ENCODE results near the gene TMEM39B. TPM values are rescaled to one million over a fixed set of nuclear protein-coding genes. Genes with fewer than 3 reads are reported as not detected.

TMEM39B gene
- total RNA-seq, 1 experiment from 2014 or later: 22.8 TPM

DNA sequence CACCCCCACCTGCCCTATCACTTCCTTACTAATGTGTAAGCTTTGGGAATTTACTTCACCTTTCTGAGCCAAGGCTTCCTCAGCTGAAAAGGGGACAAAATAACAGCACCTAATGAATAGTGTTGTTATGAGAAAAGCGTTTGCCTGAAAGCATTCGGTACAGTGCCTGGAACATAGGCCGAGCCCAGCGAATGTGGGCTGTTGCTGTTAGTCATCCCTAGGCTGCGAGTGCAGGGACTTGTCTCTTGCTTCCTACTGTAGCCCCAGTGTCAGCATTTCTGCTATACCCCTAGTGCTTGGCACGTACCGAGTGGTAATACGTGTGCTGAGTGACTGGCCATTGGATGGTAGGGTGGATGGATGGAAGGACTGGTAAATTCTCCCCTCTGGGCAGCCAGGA lies 18.4 kb downstream of the TMEM39B start (continued):
- TF ChIP-seq, protein P1, sequence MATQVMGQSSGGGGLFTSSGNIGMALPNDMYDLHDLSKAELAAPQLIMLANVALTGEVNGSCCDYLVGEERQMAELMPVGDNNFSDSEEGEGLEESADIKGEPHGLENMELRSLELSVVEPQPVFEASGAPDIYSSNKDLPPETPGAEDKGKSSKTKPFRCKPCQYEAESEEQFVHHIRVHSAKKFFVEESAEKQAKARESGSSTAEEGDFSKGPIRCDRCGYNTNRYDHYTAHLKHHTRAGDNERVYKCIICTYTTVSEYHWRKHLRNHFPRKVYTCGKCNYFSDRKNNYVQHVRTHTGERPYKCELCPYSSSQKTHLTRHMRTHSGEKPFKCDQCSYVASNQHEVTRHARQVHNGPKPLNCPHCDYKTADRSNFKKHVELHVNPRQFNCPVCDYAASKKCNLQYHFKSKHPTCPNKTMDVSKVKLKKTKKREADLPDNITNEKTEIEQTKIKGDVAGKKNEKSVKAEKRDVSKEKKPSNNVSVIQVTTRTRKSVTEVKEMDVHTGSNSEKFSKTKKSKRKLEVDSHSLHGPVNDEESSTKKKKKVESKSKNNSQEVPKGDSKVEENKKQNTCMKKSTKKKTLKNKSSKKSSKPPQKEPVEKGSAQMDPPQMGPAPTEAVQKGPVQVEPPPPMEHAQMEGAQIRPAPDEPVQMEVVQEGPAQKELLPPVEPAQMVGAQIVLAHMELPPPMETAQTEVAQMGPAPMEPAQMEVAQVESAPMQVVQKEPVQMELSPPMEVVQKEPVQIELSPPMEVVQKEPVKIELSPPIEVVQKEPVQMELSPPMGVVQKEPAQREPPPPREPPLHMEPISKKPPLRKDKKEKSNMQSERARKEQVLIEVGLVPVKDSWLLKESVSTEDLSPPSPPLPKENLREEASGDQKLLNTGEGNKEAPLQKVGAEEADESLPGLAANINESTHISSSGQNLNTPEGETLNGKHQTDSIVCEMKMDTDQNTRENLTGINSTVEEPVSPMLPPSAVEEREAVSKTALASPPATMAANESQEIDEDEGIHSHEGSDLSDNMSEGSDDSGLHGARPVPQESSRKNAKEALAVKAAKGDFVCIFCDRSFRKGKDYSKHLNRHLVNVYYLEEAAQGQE (IDR thresholded peaks at IDR 0.05; ENCODE audit: low read depth): no peak
- TF ChIP-seq SRF (IDR thresholded peaks at IDR 0.05; ENCODE audit: low read depth) (no peak), EGR1 (IDR thresholded peaks at IDR 0.05; ENCODE audit: low read depth) (no peak)
- TF ChIP-seq, protein P2, sequence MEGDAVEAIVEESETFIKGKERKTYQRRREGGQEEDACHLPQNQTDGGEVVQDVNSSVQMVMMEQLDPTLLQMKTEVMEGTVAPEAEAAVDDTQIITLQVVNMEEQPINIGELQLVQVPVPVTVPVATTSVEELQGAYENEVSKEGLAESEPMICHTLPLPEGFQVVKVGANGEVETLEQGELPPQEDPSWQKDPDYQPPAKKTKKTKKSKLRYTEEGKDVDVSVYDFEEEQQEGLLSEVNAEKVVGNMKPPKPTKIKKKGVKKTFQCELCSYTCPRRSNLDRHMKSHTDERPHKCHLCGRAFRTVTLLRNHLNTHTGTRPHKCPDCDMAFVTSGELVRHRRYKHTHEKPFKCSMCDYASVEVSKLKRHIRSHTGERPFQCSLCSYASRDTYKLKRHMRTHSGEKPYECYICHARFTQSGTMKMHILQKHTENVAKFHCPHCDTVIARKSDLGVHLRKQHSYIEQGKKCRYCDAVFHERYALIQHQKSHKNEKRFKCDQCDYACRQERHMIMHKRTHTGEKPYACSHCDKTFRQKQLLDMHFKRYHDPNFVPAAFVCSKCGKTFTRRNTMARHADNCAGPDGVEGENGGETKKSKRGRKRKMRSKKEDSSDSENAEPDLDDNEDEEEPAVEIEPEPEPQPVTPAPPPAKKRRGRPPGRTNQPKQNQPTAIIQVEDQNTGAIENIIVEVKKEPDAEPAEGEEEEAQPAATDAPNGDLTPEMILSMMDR (IDR thresholded peaks at IDR 0.05 in 2 of 3, conservative IDR thresholded peaks at IDR 0.05 in 1 of 3; ENCODE audit: borderline replicate concordance in 1 of 3, insufficient read depth in 1 of 3, low read depth in 2 of 3, low read length in 2 of 3): no peak

DNA sequence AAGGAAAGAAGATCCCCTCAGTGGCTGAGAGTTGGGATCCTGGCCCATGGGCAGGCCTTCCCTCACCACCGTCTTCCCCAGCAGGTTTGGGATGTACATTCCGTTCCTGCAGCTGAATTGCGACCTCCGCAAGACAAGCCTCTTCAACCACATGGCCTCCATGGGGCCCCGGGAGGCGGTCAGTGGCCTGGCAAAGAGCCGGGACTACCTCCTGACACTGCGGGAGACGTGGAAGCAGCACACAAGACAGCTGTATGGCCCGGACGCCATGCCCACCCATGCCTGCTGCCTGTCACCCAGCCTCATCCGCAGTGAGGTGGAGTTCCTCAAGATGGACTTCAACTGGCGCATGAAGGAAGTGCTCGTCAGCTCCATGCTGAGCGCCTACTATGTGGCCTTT lies 18.9 kb downstream of the TMEM39B start:
- ChIA-PET RAD21 (ENCODE audit: low non-redundant PET in 1 of 2, low total read pairs in 2 of 2, uncharacterized antibody in 2 of 2, unreplicated experiment in 2 of 2) (no interaction called here), CTCF (no interaction called here), POLR2A (no interaction called here)
- DNase-seq (ENCODE audit: low read depth, low spot score): no peak
- no peak for ATAC-seq
- BruUV-seq (replicated peaks): no TSS peak
- Histone ChIP-seq H3K4me1 (ENCODE audit: control insufficient read depth in 1 of 2, insufficient read depth in 2 of 2, low read length in 2 of 2) (no peaks in the 10 kb centered on the region), H2AFZ (ENCODE audit: low read depth, low read length, poor library complexity, severe bottlenecking) (no peak overlapping the region), H3K79me2 (ENCODE audit: insufficient read depth, low read length) (no peaks in the 10 kb centered on the region), H3K27ac (ENCODE audit: low read depth, low read length) (no peak overlapping the region), H3K9ac (ENCODE audit: low read length) (no peak overlapping the region), H4K20me1 (ENCODE audit: insufficient read depth) (no peaks in the 10 kb centered on the region), H3K4me3 (replicated peaks in 1 of 2; ENCODE audit: low read depth in 1 of 2, low read length in 2 of 2) (no peak overlapping the region), H3K27me3 (ENCODE audit: insufficient read depth, low read length) (no peaks in the 10 kb centered on the region), H3K36me3 (ENCODE audit: control insufficient read depth in 1 of 2, insufficient read depth in 2 of 2, low read length in 2 of 2) (peaks cover 5 to 19% of the 10 kb centered on the region in 2 experiments; a peak in 3 of 4 replicates), H3K9me3 (ENCODE audit: control insufficient read depth in 1 of 2, insufficient read depth in 1 of 2, low read depth in 1 of 2, low read length in 2 of 2) (no peaks in the 10 kb centered on the region), H3K9me2 (ENCODE audit: insufficient read depth) (no peaks in the 10 kb centered on the region), H3K4me2 (ENCODE audit: low read length) (no peak overlapping the region)
- intact Hi-C loops (cut with micrococcal nuclease): no loop called here
- TF ChIP-seq, protein P2 (IDR thresholded peaks at IDR 0.05 in 2 of 3, conservative IDR thresholded peaks at IDR 0.05 in 1 of 3; ENCODE audit: borderline replicate concordance in 1 of 3, insufficient read depth in 1 of 3, low read depth in 2 of 3, low read length in 2 of 3): no peak
- TF ChIP-seq POLR2AphosphoS5 (IDR thresholded peaks at IDR 0.05; ENCODE audit: low read depth, low read length): no peak
- no peak for TF ChIP-seq ZFX (IDR thresholded peaks at IDR 0.05)
- no peak for TF ChIP-seq RAD21 (IDR thresholded peaks at IDR 0.05; ENCODE audit: low read depth)
- TF ChIP-seq SP1 (IDR thresholded peaks at IDR 0.05; ENCODE audit: low read depth): no peak
- no peak for TF ChIP-seq POLR2A (IDR thresholded peaks at IDR 0.05; ENCODE audit: borderline replicate concordance, extremely low read depth, insufficient read depth, insufficient read length)
- TF ChIP-seq, protein P1 (IDR thresholded peaks at IDR 0.05; ENCODE audit: low read depth): no peak
- TF ChIP-seq, protein P3, sequence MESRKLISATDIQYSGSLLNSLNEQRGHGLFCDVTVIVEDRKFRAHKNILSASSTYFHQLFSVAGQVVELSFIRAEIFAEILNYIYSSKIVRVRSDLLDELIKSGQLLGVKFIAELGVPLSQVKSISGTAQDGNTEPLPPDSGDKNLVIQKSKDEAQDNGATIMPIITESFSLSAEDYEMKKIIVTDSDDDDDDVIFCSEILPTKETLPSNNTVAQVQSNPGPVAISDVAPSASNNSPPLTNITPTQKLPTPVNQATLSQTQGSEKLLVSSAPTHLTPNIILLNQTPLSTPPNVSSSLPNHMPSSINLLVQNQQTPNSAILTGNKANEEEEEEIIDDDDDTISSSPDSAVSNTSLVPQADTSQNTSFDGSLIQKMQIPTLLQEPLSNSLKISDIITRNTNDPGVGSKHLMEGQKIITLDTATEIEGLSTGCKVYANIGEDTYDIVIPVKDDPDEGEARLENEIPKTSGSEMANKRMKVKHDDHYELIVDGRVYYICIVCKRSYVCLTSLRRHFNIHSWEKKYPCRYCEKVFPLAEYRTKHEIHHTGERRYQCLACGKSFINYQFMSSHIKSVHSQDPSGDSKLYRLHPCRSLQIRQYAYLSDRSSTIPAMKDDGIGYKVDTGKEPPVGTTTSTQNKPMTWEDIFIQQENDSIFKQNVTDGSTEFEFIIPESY (IDR thresholded peaks at IDR 0.05; ENCODE audit: extremely low read depth, insufficient replicate concordance, low read length): no peak

Measured in HCT116 (cell line).